ENCODE measurements around the gene WDR64. TPM values are rescaled to one million over a fixed set of nuclear protein-coding genes. Genes with fewer than 3 reads are reported as not detected.

The WDR64 gene
- total RNA-seq, 1 experiment from 2014 or later = not detected

DNA sequence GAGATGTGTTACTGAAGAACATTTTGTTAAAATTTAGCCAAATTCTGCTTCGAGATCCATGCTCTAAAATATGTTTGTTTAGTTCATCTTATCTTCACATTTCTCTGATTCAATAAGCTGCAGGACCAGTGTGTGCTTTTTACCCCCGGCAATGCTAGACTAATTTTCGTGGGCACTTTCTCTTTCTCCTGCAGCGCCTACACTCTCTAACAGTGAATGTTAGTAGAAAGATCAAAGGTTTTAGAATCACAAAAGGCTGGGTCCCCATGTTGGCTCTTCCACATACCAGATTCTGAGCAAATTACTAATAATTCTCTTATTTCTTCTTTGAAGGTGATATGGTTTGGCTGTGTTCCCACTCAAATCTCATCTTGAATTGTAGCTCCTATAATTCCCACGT, 20.4 kb upstream of the WDR64 start:
- DNase-seq (ENCODE audit: low read depth) = no peak

DNA sequence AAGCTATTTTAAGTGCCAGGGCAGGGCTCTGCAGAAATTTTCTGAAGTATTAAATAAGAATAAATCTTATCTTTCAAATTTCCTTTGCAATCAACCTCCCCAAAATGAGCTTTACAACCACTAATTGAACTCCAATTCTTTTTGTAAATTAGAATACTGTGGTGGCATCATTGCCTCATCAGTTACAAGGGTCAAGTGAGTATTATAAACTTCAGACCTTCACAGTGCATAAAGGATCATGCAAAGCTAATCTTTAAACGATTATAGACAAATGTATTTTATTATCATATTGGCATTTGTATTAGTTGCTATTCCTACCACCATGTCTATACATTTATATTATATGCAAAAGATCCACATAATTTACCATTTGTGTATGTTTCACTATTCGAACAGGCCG, 19.1 kb upstream of the WDR64 start:
- no peak for DNase-seq (ENCODE audit: low read depth)

DNA sequence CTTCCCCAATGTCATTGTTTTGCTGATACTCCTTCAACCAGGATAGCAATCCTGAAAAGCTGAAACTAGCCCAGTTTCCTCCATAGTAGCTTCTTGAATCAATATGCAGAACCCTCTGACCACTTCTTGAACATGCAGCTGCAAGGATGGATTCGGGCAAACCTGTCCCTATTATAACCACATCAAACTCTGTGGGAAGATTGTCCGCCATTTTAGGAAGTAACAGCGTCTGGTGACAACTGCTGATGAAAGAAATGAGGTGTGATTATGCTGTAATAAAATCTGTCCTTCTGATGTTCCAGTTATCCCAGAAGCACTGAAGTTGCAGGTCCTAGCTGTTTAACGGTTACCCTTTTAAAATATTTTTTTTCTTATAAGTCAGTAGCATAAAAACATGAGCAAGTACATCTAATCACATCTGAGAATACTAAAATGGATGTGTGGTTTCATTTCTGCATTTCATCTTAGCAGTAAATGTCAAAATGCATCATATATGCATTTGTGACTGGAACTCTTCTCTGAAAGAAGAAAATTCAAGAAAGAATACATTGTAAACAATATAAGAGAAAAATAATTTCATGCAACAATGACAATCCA, 16.4 kb upstream of the WDR64 start:
- no peak for DNase-seq (ENCODE audit: low read depth)

DNA sequence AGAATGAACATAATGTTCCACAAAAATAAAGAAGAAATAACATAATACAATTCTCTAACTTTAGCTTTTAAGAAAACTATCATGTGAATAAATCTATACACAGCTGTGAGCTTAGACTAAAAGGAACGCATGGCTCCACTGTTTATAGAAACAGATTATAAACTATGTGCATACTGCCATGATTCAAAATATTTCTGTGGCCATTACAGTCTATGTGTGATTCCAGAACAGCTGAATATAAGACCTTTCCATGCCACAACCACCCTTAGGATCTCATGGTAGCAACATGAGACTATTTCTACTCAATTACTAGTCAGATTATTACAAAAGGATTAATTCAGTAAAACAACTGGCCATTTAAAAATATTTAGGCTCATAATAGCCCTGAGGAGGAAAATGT, 15.8 kb upstream of the WDR64 start:
- no peak for DNase-seq (ENCODE audit: low read depth)

DNA sequence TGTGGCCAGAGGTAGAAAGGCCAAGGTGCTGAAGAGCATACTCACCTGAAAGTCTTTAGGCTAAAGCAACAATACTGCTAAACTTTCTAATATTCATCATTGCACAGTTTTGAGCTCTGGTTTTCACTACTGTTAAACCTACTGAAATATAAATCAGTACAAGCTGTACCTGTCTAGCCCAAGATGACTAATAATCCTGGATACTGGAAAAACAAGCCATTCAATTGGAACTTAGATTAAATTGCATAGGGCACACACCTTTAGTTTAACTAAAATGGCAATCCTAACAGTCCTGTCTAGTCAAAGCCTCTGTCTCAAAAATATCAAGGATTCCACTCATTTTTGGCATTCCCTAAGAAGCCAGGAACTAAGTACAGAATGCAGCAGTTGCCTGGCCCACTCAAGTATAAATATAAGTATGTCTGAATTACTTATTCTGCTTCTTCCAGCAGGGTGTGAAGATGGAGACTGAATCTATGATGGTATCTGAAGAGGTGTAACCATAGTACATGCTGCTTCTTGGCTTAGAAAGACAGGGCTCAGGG, 15.0 kb upstream of the WDR64 start:
- no peak for DNase-seq (ENCODE audit: low read depth)

DNA sequence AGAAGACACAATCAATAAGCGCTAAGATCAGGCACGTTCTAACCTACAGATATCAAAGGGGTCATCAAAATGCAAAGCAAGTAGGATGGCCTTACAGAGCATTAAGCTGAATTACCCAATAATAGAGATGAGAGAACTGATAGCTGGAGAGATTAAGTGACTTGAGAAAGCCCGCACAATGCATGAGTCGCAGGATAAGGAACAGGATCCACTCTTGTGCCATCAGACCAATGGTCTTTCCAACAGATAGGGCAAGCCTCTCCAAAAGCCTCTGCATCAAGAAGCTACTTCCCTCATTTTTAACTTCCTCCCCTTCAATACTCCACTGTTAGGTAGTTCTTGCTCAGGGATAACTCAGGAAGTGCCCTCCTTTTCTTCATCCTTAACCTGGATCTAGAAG, 14.5 kb upstream of the WDR64 start:
- no peak for DNase-seq (ENCODE audit: low read depth)

DNA sequence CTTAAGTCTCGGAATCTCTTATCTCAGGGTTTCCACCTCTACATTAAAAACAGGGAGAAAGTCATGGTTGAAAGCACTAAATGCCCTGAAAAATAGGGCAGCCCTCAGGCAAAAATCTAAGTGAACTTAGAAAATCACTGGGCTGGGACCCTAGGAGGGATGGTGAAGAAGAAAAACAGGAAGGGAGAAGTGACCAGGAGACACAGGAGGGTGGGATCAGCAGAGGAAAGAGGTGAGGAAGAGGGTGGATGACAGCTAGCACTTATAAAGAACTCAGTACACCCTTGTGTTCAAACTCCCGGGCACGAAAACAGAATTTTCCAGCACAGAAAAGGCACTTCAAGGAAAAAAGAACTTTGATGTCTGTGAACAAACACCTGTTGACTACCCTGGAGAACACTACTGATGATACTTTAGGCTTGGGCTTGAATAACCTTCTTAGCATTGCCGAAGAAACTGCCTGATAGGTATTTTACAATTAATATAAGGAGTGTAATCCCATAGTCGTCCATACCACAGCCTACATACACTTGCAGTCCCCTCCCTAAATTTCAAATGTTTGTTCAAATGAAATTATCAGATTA, 13.9 kb upstream of the WDR64 start:
- no peak for DNase-seq (ENCODE audit: low read depth)

DNA sequence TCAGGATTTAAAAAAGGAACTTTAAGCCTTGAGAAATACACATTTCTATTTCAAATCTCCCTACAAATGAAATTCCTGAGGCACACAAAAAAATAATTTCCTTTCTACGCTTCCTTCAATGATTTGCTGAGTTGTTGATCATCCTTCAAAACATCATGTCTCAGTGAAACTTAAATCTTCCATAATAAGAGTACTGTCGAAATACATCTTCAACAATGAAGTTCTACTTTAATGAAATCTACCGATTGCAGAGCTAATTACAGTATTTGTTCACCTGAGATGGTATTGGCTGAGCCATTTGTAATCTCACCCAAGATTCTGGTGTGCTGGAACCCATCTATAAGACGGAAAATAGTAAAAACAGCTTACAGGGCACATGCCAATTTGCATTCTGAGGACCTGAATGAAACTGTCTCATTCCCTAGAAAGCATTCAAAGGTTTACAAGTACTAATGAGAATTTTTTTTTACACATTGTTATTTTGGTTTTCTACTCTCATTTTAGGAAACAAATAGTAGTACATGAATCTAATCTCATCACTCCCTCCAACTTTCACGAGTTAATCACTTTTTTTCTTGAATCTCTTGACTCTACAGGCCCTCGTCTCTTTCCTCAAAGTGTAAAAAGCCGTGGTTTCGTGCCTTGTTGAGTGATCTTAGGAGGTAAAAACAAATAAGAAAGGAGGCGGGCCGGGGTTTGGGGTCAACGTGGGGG, 13.0 kb upstream of the WDR64 start:
- DNase-seq (ENCODE audit: low read depth) = no peak

DNA sequence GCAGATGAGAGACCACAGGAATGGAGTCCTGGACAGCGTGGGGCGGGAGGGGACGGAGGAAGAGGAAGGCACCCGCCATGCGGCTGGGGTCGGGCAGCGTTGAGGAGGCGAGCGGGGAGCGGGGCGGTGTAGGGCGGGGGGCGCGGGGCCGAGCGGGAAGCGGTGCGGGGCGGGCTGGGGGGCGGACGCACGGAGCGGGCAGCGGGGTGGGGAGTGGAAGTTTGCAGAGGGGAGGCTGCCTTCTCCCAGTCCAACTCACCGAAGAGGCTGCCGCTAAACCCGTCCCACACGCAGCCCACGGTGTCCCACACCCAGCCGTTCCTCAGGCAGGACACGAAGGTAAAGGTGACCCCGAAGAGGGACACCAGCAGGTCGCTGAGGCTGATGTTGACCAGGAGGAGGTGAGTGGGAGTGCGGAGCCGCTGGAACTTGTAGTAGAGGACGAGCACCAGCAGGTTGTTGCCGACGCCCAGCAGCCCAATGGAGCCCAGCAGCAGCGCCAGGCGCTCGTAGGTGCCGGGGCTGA, 12.4 kb upstream of the WDR64 start:
- DNase-seq (ENCODE audit: low read depth) = peak; percentile 30

DNA sequence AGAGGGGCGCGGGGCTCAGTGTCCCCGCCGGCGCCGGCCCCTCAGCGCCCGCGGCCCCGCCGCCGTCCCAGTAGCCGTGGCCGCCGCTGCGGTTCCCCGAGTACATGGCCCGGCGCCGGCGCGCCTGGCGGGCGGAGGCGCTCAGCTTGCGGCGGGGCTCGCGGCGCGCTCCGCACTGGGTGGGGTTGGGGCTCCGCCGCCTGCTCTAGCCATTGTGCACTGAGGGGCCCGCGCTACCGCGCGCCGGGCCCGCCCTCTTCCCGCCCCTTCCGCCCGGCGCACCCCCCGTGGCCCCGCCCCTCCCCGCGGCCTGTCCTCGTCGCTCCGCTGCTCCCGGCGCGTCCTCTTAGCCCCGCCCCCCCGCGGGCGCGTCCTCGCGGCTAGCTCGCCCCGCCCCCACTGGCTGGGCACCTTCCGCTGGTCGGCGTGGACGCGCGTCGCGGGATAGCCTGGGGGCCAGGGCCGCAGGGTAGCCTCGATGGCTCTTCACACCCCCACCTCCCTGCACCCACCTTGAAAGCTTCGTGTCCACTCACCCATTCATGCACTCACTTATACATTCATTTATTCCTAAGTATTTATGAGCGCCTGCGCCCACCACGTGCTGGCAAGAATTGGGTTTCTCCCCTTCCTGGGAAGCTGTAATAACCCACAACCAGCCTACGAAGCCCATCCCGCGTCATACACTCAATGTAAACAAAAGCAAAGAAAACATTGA, 11.8 kb upstream of the WDR64 start, which contains the start of the genes CHML and OPN3:
CHML (minus strand) TSS at position 221 of the 718 bp plus-strand sequence. CDS start 4,603 bp downstream, outside the sequence.
OPN3 (minus strand) TSS at position 221 of the 718 bp plus-strand sequence; CDS start at position 106, 115 bp downstream.
- peak; percentile 85 for DNase-seq (ENCODE audit: low read depth)

DNA sequence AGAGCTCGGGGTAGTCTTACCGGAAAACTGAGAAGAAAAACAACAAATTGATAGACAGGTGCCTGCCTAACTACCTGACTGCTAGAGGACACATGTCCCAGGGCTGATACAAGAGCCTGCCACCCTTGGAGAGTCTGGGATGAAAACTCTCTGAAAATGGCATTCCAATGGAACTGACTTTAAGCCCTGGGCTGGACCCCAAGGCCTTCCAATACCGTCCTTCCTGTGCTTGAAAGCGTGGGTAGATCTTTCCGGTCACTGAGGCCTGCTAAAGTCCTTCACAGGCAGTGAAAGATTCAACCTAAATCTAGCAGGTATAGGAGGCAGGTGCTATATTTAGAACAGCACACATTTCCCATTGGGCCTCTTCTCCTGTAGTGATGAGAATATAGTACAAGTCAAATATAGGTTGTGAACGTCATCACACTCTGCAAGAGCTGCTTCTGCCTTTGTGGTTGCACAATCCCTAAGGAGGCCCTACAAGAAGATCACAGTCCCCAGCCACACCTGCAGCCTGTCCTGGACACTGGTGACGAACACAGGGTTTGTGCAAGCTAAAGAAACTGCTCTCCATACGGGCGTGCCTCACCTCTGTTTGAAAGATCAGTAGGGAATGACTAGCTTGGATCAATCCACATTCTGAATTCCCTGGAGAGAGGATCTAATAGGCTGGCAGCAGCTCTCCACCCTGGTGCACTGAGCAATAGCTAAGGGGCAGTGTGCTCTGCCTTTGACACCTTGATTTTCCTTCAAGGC, 11.0 kb upstream of the WDR64 start:
- no peak for DNase-seq (ENCODE audit: low read depth)

DNA sequence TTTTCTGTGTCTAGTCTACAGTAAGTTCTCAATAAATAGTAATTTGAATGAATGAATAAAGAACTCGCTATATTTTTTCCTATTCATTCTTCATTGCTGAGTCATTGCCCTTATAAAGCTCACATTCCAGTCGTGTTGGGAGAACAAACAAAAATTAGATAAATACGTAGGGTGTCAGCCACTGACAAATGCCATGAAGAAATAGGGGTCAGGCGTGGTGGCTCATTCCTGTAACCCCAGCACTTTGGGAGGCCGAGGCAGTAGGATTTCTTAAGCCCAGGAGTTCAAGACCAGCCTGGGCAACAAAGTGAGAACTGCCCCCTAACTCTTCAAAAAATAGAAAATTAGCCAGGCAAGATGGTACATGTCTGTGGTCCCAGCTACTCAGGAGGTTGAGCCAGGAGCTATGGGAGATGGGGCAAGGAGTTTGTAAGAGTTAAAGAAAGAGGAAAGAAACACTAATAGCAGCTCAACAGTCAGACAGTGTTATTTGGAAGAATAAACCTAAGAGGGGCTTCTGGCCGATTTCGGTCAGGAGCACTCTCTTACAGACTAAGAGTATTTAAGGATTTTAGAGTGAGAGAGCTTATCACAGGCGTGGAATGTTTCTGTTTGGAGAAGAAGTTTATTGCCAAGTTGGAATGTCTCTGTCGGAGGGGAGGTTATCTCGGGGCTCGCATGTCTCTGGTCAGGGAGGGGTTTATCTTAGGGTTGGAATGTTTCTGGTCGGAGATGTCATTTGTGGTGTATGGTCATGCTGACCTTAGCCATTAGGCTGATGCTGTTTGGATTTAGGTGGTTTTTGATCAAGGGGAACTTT, 10.1 kb upstream of the WDR64 start:
- DNase-seq (ENCODE audit: low read depth) = peak; percentile 72

DNA sequence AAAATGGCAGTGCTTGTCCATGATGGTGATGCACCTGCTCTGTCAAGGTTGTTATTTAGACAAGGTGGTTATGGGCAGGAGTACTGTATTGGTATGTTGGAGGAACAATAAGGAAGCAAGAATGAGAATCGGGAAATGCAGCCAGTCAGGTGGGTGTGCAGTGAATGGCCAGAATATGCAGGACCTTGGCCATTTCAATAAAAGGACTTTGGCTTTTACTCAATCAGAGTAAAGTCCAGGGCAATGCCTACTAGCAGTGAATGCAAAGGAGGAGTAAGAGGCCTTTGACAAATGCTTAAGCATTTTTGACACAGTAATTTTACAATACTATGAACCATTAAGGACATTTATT, 9.5 kb upstream of the WDR64 start:
- no peak for DNase-seq (ENCODE audit: low read depth)

DNA sequence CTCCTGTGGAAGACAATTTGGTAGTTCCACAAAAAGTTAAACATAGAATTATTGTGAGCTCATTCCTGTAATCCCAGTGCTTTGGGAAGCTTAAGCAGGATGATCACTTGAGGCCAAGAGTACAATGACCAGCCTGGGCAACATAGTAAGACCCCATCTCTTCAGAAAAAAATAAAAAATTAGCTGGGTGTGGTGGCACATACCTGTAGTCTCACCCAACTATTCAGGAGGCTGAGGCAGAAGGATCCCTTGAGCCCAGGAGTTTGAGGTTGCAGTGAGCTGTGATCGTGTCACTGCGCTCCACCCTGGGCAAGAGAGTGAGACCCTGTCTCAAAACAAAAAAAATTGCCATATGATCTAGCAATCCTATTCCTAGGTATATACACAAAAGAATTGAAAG, 7.8 kb upstream of the WDR64 start:
- DNase-seq (ENCODE audit: low read depth) = no peak

DNA sequence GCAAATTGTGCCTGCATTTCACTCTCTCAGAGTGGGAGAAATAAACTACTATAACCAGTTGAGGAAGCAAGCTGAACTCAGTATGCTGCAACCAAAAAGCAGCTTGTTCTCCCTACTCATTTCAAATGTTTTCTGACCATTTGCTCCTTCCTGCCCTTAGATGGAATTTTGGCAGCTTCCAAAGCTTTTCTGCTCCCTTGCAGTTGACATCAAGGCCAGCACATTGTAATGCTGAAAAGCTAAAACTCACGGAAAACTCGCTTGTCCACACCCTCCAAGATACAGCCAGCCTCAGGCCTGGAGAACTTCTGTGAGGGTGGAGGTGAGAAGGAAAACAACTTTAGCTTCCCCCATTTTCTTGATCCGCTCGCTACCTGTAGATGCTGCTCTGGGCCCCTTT, 6.9 kb upstream of the WDR64 start:
- no peak for DNase-seq (ENCODE audit: low read depth)

DNA sequence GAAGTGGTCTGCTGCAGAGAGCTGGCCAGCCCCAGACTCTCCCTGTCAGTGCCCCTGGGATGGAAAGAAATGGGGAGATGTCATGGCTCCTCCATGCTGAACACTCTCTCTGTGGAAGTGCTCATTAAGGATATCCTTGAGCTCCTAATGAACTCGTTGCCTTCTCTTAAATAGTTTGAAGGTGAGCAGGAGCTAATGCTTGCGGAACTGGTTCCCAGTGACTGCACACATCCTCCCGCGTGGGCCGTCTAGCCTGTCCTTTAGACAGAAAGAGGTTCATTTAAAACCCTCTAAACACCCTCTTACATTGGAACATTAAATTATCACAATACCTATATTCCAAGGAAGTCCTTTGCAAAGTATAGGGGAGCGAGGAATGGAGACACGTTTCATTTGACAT, 5.9 kb upstream of the WDR64 start:
- no peak for DNase-seq (ENCODE audit: low read depth)

DNA sequence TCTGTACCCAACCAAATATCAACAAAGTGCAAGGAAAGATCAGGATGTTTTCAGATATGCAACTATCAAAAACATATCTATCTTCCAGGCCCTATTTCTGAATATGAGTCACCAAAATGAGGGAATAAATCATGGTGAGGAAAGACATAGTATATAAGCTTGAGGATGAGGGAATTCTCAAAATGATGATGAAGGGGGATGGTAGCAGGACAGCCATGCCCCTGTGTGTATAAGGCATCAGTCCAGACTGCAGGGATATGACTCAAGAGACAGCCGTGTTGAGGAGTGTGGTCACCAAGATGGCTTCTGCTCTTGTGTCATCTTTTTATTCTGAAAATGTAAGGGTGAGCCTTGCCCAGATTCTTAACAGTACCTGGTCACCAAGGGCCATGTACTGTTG, 4.4 kb upstream of the WDR64 start:
- peak; percentile 38 for DNase-seq (ENCODE audit: low read depth)

DNA sequence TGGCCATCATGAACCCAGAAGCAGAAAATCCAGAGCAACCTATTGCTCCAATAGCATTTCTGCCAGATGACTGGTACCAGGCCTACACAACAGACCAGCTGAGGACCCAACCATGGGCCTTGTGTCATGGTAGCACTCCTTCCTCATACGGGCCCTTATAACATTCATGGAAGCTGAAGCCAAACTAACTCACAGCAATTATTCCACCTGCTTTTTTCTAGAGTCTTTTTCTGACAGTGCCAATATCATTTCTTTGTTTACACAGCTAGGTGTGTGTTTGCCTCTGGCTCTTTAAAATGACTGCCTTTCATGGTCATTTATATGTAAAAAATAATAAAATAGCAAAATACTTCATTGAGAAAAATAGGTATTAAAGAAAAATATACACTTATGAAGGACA, 3.9 kb upstream of the WDR64 start:
- DNase-seq (ENCODE audit: low read depth) = no peak

DNA sequence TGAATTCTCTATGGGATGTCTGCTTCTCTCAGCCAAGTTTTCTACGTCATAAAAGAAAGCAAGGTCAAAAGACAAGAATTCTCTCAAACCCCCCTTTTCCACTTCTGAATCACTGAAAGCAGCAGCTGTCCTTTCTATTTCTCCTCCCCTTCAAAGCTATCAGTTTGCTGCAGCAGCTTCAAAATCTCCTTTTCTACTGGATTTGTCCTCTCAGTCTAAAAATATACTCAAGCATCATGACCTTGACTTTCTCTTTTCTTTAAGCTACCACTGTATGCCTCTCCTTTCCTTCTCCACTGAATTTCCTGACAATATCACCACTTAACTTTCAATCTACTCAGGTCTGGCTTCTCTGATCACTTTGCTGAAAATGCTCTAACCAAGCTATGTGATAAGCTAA, 1.9 kb downstream of the WDR64 start:
- DNase-seq (ENCODE audit: low read depth) = no peak

DNA sequence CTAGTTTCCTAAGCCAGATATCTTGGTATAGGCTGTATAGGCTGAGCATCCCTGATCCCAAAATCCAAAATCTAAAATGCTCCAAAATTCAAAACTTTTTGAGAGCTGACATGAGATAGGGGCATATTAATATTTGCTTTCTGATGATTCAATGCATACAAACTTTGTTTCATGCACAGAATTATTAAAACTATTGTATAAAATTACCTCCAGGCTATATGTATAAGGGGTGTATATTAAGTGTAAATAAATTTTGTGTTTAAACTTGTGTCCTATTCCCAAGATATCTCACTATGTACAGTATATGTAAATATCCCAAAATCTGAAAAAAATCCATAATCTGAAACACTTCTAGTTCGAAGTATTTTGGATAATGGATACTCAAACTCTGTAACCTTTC, 2.6 kb downstream of the WDR64 start:
- no peak for DNase-seq (ENCODE audit: low read depth)
